ENCODE data around the gene CALY. TPM values are rescaled to one million over a fixed set of nuclear protein-coding genes. Genes with fewer than 3 reads are reported as not detected.

The CALY gene
- polyA plus RNA-seq, 1 of the 3 experiments (the other 2 are of a cell fraction) = 3.3 TPM

DNA sequence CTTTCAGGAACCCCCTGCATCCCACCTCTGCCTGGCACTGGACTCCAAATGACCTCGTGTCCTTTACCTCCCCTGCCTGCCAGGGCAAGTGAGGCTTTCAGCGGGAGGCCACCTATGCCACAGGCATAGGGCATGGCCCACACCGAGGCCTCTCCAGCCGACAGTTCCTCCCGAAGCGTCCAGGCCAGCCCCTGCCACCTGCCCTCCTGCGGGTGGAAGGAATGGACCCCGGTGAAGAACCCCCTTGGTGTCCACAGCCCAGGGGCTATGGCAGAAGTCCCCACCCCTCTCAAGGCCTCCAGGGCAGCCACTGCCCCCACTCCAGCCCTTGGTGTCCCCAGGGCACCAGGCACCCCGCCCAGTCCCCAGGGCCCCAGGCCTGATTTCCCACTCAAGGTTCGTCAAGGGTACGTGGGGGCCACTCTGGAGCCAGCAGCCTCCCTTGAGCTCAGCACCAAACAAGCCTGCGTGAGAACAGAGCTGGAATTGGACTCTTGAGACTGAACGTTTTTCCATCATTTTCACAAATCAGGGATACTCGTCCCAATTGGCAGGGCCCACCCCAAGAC lies 18.1 kb upstream of the CALY start:
- Histone ChIP-seq H3K36me3 (replicated peaks in 1 of 2; ENCODE audit: control insufficient read depth in 1 of 2, insufficient read depth in 2 of 2, low read length in 1 of 2) (peaks cover 0 to 3% of the 10 kb centered on the region in 2 experiments), H3K9ac (no peak overlapping the region), H3K27ac (ENCODE audit: low read depth in 2 of 2, low read length in 1 of 2) (no peak overlapping the region), H3K9me3 (no peaks in the 10 kb centered on the region), H3F3A (replicated peaks; ENCODE audit: insufficient read depth) (no peaks in the 10 kb centered on the region), H3K4me3 (ENCODE audit: low read depth in 2 of 2, low read length in 1 of 2) (no peak overlapping the region), H3K4me1 (ENCODE audit: control insufficient read depth in 1 of 2, insufficient read depth in 2 of 2, low read depth in 1 of 2, low read length in 1 of 2) (peaks cover 0 to 30% of the 10 kb centered on the region in 2 experiments; a peak in 1 of 4 replicates), H3K4me2 (no peak overlapping the region), H3K9me2 (no peaks in the 10 kb centered on the region), H3K79me2 (ENCODE audit: insufficient read depth) (no peaks in the 10 kb centered on the region), H4K20me1 (ENCODE audit: insufficient read depth) (no peaks in the 10 kb centered on the region), H2AFZ (ENCODE audit: low read depth) (no peak overlapping the region), H3K27me3 (ENCODE audit: insufficient read depth) (no peaks in the 10 kb centered on the region)
- ChIA-PET POLR2A (no interaction called here), CTCF (interaction anchor here (0.9 to 9.1 kb wide), 2 partner anchors 8 to 26 kb away, joined by 4 to 73 read pairs; partner anchors contain the start of gene PRAP1)
- WGBS (ENCODE audit: low lambda C conversion rate) = no CpG with 5 or more reads among the region's 14 CpGs
- no peak for TF ChIP-seq SIN3A (IDR thresholded peaks at IDR 0.05; ENCODE audit: borderline replicate concordance, low read depth, low read length)
- TF ChIP-seq GABPA (IDR thresholded peaks at IDR 0.05; ENCODE audit: low read depth) = no peak
- no peak for TF ChIP-seq RXRA (IDR thresholded peaks at IDR 0.05; ENCODE audit: borderline replicate concordance, low read depth)
- TF ChIP-seq, protein P1, sequence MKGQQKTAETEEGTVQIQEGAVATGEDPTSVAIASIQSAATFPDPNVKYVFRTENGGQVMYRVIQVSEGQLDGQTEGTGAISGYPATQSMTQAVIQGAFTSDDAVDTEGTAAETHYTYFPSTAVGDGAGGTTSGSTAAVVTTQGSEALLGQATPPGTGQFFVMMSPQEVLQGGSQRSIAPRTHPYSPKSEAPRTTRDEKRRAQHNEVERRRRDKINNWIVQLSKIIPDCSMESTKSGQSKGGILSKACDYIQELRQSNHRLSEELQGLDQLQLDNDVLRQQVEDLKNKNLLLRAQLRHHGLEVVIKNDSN (IDR thresholded peaks at IDR 0.05; ENCODE audit: borderline replicate concordance, low read depth) = no peak
- TF ChIP-seq, protein P2, sequence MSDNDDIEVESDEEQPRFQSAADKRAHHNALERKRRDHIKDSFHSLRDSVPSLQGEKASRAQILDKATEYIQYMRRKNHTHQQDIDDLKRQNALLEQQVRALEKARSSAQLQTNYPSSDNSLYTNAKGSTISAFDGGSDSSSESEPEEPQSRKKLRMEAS (IDR thresholded peaks at IDR 0.05; ENCODE audit: low read depth) = no peak
- TF ChIP-seq GATA2 (CRISPR knock-in tag; IDR thresholded peaks at IDR 0.05) = no peak
- TF ChIP-seq, protein P3, sequence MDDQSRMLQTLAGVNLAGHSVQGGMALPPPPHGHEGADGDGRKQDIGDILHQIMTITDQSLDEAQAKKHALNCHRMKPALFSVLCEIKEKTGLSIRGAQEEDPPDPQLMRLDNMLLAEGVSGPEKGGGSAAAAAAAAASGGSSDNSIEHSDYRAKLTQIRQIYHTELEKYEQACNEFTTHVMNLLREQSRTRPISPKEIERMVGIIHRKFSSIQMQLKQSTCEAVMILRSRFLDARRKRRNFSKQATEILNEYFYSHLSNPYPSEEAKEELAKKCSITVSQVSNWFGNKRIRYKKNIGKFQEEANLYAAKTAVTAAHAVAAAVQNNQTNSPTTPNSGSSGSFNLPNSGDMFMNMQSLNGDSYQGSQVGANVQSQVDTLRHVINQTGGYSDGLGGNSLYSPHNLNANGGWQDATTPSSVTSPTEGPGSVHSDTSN (IDR thresholded peaks at IDR 0.05) = no peak
- no peak for TF ChIP-seq EP300 (IDR thresholded peaks at IDR 0.05; ENCODE audit: borderline replicate concordance in 1 of 2, low read depth in 1 of 2, low read length in 1 of 2)
- TF ChIP-seq FOSL2 (IDR thresholded peaks at IDR 0.05; ENCODE audit: borderline replicate concordance, low read depth) = no peak
- no peak for TF ChIP-seq MXI1 (IDR thresholded peaks at IDR 0.05; ENCODE audit: low read depth, low read length)
- TF ChIP-seq, protein P4, sequence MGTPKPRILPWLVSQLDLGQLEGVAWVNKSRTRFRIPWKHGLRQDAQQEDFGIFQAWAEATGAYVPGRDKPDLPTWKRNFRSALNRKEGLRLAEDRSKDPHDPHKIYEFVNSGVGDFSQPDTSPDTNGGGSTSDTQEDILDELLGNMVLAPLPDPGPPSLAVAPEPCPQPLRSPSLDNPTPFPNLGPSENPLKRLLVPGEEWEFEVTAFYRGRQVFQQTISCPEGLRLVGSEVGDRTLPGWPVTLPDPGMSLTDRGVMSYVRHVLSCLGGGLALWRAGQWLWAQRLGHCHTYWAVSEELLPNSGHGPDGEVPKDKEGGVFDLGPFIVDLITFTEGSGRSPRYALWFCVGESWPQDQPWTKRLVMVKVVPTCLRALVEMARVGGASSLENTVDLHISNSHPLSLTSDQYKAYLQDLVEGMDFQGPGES (IDR thresholded peaks at IDR 0.05; ENCODE audit: low read depth, low read length) = no peak
- TF ChIP-seq, protein P5, sequence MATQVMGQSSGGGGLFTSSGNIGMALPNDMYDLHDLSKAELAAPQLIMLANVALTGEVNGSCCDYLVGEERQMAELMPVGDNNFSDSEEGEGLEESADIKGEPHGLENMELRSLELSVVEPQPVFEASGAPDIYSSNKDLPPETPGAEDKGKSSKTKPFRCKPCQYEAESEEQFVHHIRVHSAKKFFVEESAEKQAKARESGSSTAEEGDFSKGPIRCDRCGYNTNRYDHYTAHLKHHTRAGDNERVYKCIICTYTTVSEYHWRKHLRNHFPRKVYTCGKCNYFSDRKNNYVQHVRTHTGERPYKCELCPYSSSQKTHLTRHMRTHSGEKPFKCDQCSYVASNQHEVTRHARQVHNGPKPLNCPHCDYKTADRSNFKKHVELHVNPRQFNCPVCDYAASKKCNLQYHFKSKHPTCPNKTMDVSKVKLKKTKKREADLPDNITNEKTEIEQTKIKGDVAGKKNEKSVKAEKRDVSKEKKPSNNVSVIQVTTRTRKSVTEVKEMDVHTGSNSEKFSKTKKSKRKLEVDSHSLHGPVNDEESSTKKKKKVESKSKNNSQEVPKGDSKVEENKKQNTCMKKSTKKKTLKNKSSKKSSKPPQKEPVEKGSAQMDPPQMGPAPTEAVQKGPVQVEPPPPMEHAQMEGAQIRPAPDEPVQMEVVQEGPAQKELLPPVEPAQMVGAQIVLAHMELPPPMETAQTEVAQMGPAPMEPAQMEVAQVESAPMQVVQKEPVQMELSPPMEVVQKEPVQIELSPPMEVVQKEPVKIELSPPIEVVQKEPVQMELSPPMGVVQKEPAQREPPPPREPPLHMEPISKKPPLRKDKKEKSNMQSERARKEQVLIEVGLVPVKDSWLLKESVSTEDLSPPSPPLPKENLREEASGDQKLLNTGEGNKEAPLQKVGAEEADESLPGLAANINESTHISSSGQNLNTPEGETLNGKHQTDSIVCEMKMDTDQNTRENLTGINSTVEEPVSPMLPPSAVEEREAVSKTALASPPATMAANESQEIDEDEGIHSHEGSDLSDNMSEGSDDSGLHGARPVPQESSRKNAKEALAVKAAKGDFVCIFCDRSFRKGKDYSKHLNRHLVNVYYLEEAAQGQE (IDR thresholded peaks at IDR 0.05; ENCODE audit: low read depth, low read length) = no peak
- no peak for DNase-seq

Measured in SK-N-SH (cell line).